HCEC 1CT (cell line): ENCODE measurements around the gene UBTD1.
"Not testable (repeated sequence)": the region's sequence is repeated elsewhere in the genome, so short reads cannot be mapped to it uniquely, and the experiment has no call there.

Experiments
- DNase-seq: peaks from one replicate; pipeline ENCODE4 v3.0.0-alpha.2; 2017

The UBTD1 gene

GRCh38 chr10:97540669-97541500, 42.2 kb downstream of the UBTD1 start:
- DNase-seq = peak; percentile 9

- DNase-seq = peak; percentile 88
Observed at GRCh38 chr10:97542169-97543024, 43.7 kb downstream of the UBTD1 start.

DNA sequence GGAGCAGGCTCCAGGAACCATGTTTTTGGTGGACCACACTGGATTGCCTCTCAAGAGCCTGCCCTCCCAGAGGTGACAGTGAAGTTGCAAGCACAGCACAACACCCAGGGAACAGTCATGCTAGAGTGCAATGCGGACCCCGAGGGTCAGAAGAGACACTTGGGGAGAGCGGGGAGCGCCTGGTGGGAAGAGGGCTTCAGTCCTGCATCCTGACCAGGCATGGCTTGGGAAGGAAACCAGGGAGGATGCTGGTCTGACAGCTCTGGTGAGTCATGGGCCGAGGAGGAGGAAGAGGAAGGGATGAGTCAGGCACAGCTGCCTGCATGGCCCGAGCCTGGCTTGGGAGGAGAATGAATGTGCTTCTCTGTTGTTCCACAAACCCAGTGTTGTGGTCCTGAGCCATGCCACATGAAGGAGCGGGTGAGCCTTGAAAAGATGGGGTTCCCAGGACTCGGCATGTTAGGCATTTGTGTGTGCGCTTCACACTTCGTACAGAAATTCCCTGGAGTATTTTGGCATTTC, 44.4 kb downstream of the UBTD1 start:
- peak; percentile 98 for DNase-seq

DNA sequence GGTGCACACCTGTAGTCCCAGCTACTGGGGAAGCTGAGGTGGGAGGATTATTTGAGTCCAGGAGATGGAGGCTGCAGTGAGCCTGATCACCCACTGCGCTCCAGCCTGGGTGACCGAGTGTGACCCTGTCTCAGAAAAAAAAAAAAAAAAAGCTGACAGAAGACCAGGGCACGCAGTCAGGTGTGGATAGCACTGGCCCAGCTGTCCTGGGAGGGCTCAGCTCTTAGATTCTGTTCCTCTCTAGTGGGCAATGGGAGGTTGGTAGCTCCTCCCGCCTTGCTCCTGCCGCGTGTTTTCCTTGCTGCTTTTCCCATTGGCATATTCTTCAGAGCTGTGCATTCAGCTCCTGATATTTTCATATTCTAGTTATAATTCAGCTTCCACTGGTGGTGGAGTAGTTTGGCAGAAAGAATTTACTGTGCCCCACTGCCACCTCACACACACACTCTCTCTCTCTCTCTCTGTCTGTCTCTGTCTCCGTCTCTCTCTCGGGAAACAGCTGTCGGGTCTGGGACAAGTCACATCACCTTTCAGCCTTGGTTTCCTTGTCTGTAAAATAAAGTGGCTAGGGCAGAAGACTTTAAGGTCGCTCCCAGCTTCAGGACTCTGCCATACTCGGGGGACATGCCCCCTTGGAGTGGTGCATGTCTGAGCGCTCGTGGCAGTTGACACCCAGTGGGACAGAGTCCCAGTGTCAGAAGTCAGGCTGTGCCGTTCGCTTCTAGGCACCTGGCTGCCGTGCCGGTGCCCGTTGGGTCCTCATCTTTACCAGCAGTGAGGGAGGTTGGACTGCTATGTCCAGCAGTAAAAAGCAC, 47.9 kb downstream of the UBTD1 start:
- no peak for DNase-seq

- no peak for DNase-seq
Observed at GRCh38 chr10:97547271-97547600, 48.5 kb downstream of the UBTD1 start.

DNA sequence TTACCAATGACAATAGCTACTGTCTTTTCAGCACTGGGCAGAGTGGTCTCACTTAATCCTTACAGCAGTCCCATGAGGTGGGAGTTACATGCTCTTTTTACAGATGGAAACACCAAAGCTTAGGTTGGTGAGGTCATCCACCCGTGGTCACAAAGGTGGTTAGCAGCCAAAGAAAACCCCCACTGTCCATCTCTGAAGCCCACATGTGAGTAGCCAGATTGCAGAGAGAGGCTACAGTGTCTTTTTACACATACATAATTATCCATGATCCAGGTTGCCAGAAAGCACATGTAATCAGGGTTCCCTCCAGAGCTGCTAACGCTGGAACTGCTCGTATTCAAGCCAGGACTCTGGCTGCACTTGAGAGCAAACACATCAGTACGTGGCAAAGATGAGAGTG, 49.2 kb downstream of the UBTD1 start:
- no peak for DNase-seq

- DNase-seq = no peak
Observed at GRCh38 chr10:97548828-97549455, 50.2 kb downstream of the UBTD1 start.

- DNase-seq = no peak
Observed at GRCh38 chr10:97549587-97550322, 51.0 kb downstream of the UBTD1 start.

DNA sequence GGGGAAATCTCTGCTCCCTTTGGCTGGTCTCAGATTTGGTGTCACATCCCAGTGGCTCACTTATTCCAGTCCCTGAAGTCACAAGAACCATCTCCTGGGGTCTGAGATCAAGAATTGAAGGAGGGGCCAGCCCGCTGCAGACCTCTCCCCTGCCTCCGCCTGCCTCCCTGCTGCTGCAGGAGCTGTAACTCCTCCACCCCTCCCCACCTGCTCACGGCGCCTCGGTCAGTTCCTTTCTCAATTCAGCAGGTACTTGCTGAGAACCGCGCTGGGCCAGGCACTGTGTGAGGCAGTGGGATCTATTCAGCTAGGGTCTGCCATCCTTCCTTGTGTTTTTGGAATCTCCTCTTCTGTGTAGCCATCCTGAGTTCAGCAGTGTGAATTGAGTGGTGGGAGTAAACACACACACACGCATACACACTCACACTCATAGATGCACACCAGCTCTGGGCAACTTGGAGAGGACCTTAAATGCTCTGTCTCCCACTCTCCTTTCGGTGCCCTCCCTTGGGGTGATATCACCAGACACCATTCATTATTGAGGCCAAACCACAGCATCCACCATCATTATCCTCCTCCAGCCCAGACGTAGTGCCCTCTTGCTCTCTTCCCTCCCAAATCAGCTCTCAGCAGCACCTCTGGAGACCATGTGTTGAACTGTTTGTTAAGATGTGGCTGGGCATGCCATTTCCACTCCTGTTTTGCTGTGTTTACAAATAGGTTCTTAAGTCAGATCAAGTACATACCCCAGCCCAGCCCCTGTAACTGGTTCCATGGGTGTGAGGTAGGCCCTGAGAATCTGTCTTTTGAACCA, 51.8 kb downstream of the UBTD1 start:
- DNase-seq = no peak

GRCh38 chr10:97551271-97551670, 52.5 kb downstream of the UBTD1 start:
- no peak for DNase-seq

DNA sequence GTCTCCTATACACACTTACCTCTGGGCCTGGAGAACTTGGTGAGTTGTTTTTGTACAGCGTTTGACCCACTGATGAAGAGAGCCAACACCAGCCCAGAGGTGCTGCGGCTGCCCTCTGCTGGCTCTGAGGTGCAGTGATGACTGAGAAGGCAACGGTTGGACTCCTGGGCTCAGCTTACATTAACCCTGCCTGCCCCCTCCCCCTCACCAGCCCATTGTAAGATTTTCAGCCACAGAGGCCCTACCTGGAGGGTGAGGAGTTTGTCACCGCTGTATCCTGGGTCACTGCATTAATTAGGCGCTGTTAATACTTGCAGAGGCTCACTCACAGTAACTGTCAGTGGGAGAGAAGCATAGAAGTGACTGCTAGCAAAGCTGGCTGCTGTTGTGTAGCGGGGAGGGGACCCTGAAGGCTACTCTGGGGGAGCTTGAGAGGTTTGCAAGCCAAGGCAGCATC, 54.9 kb downstream of the UBTD1 start:
- DNase-seq = peak; percentile 58

DNA sequence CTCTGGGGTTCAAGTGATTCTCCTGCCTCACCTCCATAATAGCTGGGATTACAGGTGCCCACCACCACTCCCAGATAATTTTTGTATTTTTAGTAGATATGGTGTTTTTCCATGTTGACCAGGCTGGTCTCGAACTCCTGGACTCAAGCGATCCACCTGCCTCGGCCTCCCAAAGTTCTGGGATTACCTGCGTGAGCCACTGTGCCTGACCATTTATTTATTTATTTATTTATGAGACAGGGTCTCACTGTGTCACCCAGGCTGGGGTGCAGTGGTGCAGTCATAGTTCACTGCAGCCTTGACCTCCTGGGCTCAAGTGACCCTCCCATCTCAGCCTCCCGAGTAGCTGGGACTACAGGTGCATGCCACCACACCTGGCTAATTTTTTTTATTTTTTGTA, 55.6 kb downstream of the UBTD1 start:
- not testable (repeated sequence) for DNase-seq

GRCh38 chr10:97555541-97555940, 56.8 kb downstream of the UBTD1 start:
- DNase-seq = not testable (repeated sequence)

DNA sequence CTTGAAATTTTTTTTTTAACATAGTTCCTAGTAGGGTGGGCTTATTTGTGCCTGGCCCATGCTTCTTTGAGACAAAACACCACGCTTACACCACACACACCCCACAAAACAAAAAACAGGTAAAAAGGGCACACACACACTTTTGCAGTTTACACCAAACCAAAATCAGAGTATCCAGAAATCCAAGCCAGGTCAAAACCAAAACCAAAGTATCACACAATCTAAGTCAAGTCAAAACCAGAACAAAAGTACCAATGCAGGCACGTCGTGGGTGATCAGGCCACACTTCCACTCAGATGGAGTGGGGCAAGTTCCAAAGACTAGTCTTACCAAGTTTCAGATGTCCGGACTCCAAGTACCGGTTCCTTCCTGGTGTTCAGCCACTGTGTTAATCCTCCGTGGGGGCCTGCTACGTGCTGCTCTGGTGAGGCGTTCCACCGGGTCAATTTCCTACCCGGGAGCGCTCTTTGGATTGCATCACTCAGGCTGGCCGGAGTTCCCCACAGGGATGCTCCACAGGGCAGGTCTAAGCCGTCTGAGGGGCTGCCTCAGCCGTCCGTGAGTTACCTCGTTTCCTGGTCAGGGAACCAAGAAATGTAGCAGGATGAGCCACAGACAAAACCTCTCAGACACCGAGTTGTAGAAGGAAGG, 62.1 kb downstream of the UBTD1 start:
- DNase-seq = not testable (repeated sequence)

DNA sequence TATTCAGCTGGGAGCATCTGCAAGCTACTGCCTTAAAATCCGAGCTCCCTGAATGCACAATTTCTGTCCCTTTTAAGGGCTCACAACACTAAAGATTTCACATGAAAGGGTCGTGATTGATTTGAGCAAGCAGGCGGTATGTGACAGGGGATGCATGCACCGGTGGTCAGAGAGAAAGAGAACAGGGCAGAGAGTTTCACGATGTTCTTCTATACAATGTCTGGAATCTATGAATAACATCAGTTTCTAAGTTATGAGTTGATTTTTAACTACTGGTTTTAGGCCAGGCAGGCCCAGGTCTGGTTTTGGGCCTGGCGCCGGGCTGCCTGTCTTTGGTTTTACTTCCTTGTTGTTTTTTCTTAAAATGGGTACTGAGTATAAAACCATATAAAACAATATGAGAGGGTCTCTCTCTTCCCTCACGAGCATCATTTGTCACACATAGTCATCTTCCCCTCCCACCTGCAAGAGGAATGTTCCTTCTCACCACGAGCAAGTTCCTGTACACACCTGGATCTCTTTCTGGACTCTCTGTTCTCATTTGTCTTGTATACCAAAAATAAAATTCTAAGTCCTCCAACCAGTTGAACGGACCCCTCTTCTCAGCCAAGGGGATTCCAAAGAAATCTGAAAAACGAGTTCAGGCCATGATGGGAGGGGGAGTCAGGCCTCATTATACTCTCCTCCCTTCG, 62.8 kb downstream of the UBTD1 start:
- not testable (repeated sequence) for DNase-seq

GRCh38 chr10:97562329-97562728, 63.6 kb downstream of the UBTD1 start:
- not testable (repeated sequence) for DNase-seq

DNA sequence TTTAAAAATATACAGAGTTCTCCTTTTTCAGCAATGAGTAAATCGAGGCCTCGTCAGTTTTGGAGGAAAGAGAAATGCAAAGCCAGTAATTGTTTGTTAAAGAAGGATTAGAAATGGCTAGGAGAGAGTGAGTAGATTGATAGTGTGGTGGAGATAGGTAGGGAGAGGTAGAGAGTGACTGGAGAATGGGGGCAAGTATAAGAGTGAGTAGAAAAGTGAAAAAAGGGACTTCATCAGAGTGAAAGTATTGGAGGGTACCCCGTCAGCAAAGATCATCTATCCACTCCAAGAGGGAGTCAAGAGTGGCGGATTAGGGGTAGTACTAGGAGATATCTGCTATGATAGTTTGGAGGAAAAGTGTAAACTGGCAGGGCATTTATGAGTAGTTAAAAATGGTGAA, 64.6 kb downstream of the UBTD1 start:
- no peak for DNase-seq

- DNase-seq = no peak
Observed at GRCh38 chr10:97564776-97565175, 66.1 kb downstream of the UBTD1 start.

- DNase-seq = no peak
Observed at GRCh38 chr10:97566336-97566996, 67.7 kb downstream of the UBTD1 start.
